ENCODE measurements around the gene FILIP1L.
A peak's percentile ranks its signal among the peaks of the same experiment; 100 is the strongest.

FILIP1L gene

GRCh38 chr3:99879275-99879674 lies 235.0 kb downstream of the FILIP1L start:
- no peak for DNase-seq

GRCh38 chr3:99878005-99878404 lies 236.3 kb downstream of the FILIP1L start:
- no peak for DNase-seq

GRCh38 chr3:99877031-99877579 lies 237.2 kb downstream of the FILIP1L start:
- DNase-seq = no peak

- DNase-seq = peak; percentile 71 to 78
Observed at GRCh38 chr3:99875929-99876841, 238.1 kb downstream of the FILIP1L start.

- no peak for DNase-seq
Observed at GRCh38 chr3:99875581-99875928, 238.7 kb downstream of the FILIP1L start.

GRCh38 chr3:99874237-99875002 lies 239.9 kb downstream of the FILIP1L start:
- DNase-seq = no peak

- no peak for DNase-seq
Observed at GRCh38 chr3:99873269-99874102, 240.8 kb downstream of the FILIP1L start.

- DNase-seq = no peak
Observed at GRCh38 chr3:99872923-99873254, 241.4 kb downstream of the FILIP1L start.

GRCh38 chr3:99871231-99872045 lies 242.9 kb downstream of the FILIP1L start:
- no peak for DNase-seq

GRCh38 chr3:99870712-99871111 lies 243.6 kb downstream of the FILIP1L start:
- DNase-seq = no peak

GRCh38 chr3:99869621-99870020 lies 244.7 kb downstream of the FILIP1L start:
- DNase-seq = no peak

- DNase-seq = no peak
Observed at GRCh38 chr3:99868311-99868646, 246.0 kb downstream of the FILIP1L start.

- no peak for DNase-seq
Observed at GRCh38 chr3:99867594-99868310, 246.5 kb downstream of the FILIP1L start.

GRCh38 chr3:99866261-99866761 lies 248.0 kb downstream of the FILIP1L start:
- DNase-seq = no peak

- DNase-seq = no peak
Observed at GRCh38 chr3:99865321-99865720, 249.0 kb downstream of the FILIP1L start.

- DNase-seq = no peak
Observed at GRCh38 chr3:99864289-99864688, 250.0 kb downstream of the FILIP1L start.

GRCh38 chr3:99863588-99863987 lies 250.7 kb downstream of the FILIP1L start:
- DNase-seq = no peak

GRCh38 chr3:99863002-99863401 lies 251.3 kb downstream of the FILIP1L start:
- DNase-seq = no peak

GRCh38 chr3:99862208-99862607 lies 252.1 kb downstream of the FILIP1L start:
- DNase-seq = no peak

GRCh38 chr3:99861216-99861615 lies 253.1 kb downstream of the FILIP1L start:
- DNase-seq = no peak

- DNase-seq = no peak
Observed at GRCh38 chr3:99859825-99860224, 254.5 kb downstream of the FILIP1L start.

All from activated T-cell treated with anti-CD3 and anti-CD28 coated beads, Interleukin-2, amount 50 U/mL, for 48 hours (primary cell).